Measurements from ENCODE around the gene PATJ.
"Not testable (repeated sequence)": the region's sequence is repeated elsewhere in the genome, so short reads cannot be mapped to it uniquely, and the experiment has no call there.

The PATJ gene

DNA sequence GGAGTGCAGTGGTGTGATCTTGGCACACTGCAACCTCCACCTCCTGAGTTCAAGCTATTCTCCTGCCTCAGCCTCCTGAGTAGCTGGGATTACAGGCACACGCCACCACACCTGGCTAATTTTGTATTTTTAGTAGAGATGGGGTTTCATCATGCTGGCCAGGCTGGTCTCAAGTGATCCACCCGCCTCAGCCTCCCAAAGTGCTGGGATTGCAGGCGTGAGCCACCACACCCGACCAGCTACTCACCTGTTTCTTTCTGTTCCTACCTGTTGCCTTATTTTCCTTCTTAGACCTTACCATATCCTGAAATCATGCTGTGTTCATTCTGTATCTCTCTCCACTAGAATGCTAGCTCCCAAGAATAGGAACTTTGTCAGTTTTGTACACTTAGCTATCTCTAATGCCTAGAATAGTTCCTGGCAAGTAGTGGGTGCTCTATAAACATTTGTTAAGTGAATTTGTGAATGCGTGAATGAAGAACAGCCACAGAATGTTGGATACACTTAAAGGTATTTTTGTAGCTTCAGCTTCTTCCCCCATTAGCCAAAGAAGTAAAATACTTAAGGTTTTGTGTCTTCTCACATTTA is 137.7 kb downstream of the PATJ start:
- not testable (repeated sequence) for H3K4me1 ChIP-seq (ENCODE audit: control insufficient read depth, insufficient read depth, low read length); H3K36me3 ChIP-seq (ENCODE audit: control insufficient read depth, insufficient read depth, low read length); H3K27ac ChIP-seq (ENCODE audit: low read depth, low read length); H3K9ac ChIP-seq (ENCODE audit: low read length); H3K4me3 ChIP-seq (ENCODE audit: low read length); H3K27me3 ChIP-seq (ENCODE audit: control insufficient read depth, insufficient read depth, low read length)

GRCh38 chr1:61887076-61887867 is 145.0 kb downstream of the PATJ start:
- Histone ChIP-seq H3K4me1 (ENCODE audit: control insufficient read depth, insufficient read depth, low read length) (no peaks in the 10 kb centered on the region), H3K27me3 (ENCODE audit: control insufficient read depth, insufficient read depth, low read length) (no peaks in the 10 kb centered on the region), H3K9ac (ENCODE audit: low read length) (no peak overlapping the region), H3K27ac (ENCODE audit: low read depth, low read length) (no peak overlapping the region), H3K36me3 (ENCODE audit: control insufficient read depth, insufficient read depth, low read length) (no peaks in the 10 kb centered on the region), H3K4me3 (ENCODE audit: low read length) (no peak overlapping the region)

- H3K36me3 ChIP-seq (ENCODE audit: control insufficient read depth, insufficient read depth, low read length): no peaks in the 10 kb centered on the region
- H3K9ac ChIP-seq (ENCODE audit: low read length): no peak overlapping the region
- H3K4me1 ChIP-seq (ENCODE audit: control insufficient read depth, insufficient read depth, low read length): no peaks in the 10 kb centered on the region
- H3K4me3 ChIP-seq (ENCODE audit: low read length): no peak overlapping the region
- no peaks in the 10 kb centered on the region for H3K27me3 ChIP-seq (ENCODE audit: control insufficient read depth, insufficient read depth, low read length)
- no peak overlapping the region for H3K27ac ChIP-seq (ENCODE audit: low read depth, low read length)
These were observed 145.8 kb downstream of the PATJ start for GRCh38 chr1:61887931-61888564.

DNA sequence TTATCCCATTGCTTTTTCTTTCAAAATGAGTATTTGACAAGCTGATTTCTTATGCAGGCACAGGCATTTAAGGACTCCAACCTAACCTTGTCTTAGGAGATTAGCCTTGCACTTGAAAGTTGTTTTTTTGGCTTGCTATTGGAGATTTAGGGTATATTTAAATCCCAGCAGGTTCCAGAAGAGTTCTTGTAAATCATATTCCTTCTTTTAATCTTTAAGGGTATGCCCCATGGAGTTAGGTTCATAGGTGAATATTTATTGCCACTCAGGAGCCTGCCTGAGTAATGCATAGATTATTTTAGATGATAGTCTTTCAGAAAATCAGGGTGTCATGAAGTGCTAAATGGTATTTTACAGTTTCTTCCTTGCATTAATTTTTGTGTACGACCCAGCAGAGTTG is 146.5 kb downstream of the PATJ start:
- Histone ChIP-seq H3K27ac (ENCODE audit: low read depth, low read length) (no peak overlapping the region), H3K36me3 (ENCODE audit: control insufficient read depth, insufficient read depth, low read length) (no peaks in the 10 kb centered on the region), H3K27me3 (ENCODE audit: control insufficient read depth, insufficient read depth, low read length) (no peaks in the 10 kb centered on the region), H3K4me3 (ENCODE audit: low read length) (no peak overlapping the region), H3K4me1 (ENCODE audit: control insufficient read depth, insufficient read depth, low read length) (no peaks in the 10 kb centered on the region), H3K9ac (ENCODE audit: low read length) (no peak overlapping the region)

DNA sequence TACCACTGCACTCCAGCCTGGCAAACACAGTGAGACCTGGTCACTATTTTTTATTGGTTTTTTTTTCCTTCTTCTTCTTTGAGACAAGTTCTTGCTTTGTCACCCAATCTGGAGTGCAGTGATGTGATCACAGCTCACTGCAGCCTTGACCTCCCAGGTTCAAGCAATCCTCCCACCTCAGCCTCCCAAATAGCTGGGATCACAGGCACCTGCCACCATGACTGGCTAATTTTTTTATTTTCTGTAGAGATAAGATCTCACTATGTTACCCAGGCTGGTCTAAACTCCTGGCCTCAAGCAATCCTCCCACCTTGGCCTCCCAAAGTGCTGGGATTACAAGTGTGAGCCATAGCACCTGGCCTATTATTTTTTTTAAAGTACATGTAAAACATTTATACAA is 148.2 kb downstream of the PATJ start:
- not testable (repeated sequence) for H3K9ac ChIP-seq (ENCODE audit: low read length); H3K36me3 ChIP-seq (ENCODE audit: control insufficient read depth, insufficient read depth, low read length); H3K4me3 ChIP-seq (ENCODE audit: low read length); H3K27ac ChIP-seq (ENCODE audit: low read depth, low read length); H3K27me3 ChIP-seq (ENCODE audit: control insufficient read depth, insufficient read depth, low read length); H3K4me1 ChIP-seq (ENCODE audit: control insufficient read depth, insufficient read depth, low read length)

- Histone ChIP-seq H3K4me1 (ENCODE audit: control insufficient read depth, insufficient read depth, low read length) (no peaks in the 10 kb centered on the region), H3K27me3 (ENCODE audit: control insufficient read depth, insufficient read depth, low read length) (no peaks in the 10 kb centered on the region), H3K4me3 (ENCODE audit: low read length) (no peak overlapping the region), H3K36me3 (ENCODE audit: control insufficient read depth, insufficient read depth, low read length) (no peaks in the 10 kb centered on the region), H3K9ac (ENCODE audit: low read length) (no peak overlapping the region), H3K27ac (ENCODE audit: low read depth, low read length) (no peak overlapping the region)
These were observed 150.7 kb downstream of the PATJ start for GRCh38 chr1:61892977-61893376.

DNA sequence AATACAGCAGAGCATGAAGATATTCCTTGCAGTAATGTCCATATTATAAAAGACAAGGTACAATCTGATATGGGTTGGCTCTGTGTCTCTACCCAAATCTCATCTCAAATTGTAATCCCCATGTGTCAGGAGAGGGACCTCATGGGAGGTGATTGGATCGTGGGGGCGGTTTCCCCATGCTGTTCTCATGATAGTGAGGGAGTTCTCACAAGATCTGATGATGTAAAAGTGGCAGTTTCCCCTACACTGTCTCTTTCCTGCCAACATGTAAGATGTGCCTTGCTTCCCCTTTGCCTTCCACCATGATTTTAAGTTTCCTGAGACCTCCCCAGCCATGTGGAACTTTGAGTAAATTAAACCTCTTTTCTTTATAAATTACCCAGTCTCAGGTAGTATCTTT is 152.0 kb downstream of the PATJ start:
- H3K36me3 ChIP-seq (ENCODE audit: control insufficient read depth, insufficient read depth, low read length); H3K9ac ChIP-seq (ENCODE audit: low read length); H3K4me3 ChIP-seq (ENCODE audit: low read length); H3K27ac ChIP-seq (ENCODE audit: low read depth, low read length); H3K27me3 ChIP-seq (ENCODE audit: control insufficient read depth, insufficient read depth, low read length); H3K4me1 ChIP-seq (ENCODE audit: control insufficient read depth, insufficient read depth, low read length): not testable (repeated sequence)

DNA sequence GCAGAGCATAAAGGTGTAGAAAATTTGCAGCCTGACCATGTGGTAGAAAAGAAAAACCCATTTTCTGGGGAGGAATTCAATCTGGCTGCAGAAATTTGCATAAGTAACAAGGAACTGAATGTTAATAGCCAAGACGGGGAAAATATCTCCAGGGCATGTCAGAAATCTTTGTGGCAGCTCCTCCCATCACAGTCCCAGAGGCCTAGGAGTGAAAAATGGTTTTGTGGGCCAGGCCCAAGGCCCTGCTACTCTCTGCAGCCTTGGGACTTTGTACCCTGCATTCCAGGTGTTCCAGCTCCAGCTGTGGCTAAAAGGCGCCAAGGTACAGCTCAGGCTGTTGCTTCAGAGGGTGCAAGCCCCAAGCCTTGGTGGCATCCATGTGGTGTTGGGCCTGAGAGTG is 152.9 kb downstream of the PATJ start:
- Histone ChIP-seq H3K27me3 (ENCODE audit: control insufficient read depth, insufficient read depth, low read length) (no peaks in the 10 kb centered on the region), H3K4me1 (ENCODE audit: control insufficient read depth, insufficient read depth, low read length) (no peaks in the 10 kb centered on the region), H3K36me3 (ENCODE audit: control insufficient read depth, insufficient read depth, low read length) (no peaks in the 10 kb centered on the region), H3K9ac (ENCODE audit: low read length) (no peak overlapping the region), H3K27ac (ENCODE audit: low read depth, low read length) (no peak overlapping the region), H3K4me3 (ENCODE audit: low read length) (no peak overlapping the region)

DNA sequence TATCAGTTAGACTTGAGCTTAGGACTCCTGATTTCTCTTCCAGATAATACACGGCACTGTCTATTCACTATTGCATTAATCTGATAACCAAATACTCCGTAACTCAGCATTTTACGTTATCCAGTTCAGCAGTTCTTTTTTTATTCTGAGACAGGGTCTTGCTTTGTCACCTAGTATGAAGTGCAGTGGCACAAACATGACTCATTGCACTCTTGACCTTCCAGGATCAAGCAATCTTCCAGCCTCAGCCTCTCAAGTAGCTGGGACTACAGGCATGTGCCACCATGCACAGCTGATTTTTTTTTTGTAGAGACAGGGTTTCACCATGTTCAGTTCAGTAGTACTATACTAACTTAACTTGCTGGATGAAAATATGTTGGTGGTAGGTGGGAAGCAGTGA is 156.4 kb downstream of the PATJ start:
- no peaks in the 10 kb centered on the region for H3K4me1 ChIP-seq (ENCODE audit: control insufficient read depth, insufficient read depth, low read length)
- no peaks in the 10 kb centered on the region for H3K36me3 ChIP-seq (ENCODE audit: control insufficient read depth, insufficient read depth, low read length)
- no peak overlapping the region for H3K9ac ChIP-seq (ENCODE audit: low read length)
- no peak overlapping the region for H3K4me3 ChIP-seq (ENCODE audit: low read length)
- H3K27me3 ChIP-seq (ENCODE audit: control insufficient read depth, insufficient read depth, low read length): no peaks in the 10 kb centered on the region
- no peak overlapping the region for H3K27ac ChIP-seq (ENCODE audit: low read depth, low read length)

DNA sequence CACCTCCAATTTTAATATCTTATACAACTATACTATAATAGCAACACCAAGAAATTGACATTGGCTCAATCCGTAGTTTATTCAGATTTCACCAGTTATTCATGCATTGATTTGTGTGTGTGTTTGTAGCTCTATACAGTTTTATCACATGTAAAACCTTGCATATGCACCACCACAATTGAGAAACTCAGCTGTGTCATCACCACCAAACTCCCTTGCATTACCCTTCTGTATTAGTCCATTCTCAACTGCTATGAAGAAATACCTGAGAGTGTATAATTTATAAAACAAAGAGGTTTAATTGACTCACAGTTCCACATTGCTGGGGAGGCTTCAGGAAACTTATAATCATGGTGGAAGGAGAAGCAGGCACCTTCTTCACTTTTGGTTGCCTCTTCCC is 162.1 kb downstream of the PATJ start:
- Histone ChIP-seq H3K27ac (ENCODE audit: low read depth, low read length) (no peak overlapping the region), H3K27me3 (ENCODE audit: control insufficient read depth, insufficient read depth, low read length) (no peaks in the 10 kb centered on the region), H3K4me1 (ENCODE audit: control insufficient read depth, insufficient read depth, low read length) (no peaks in the 10 kb centered on the region), H3K4me3 (ENCODE audit: low read length) (no peak overlapping the region), H3K9ac (ENCODE audit: low read length) (no peak overlapping the region), H3K36me3 (ENCODE audit: control insufficient read depth, insufficient read depth, low read length) (no peaks in the 10 kb centered on the region)

GRCh38 chr1:61907102-61907501 is 164.8 kb downstream of the PATJ start:
- H3K4me3 ChIP-seq (ENCODE audit: low read length): no peak overlapping the region
- H3K9ac ChIP-seq (ENCODE audit: low read length): no peak overlapping the region
- no peaks in the 10 kb centered on the region for H3K36me3 ChIP-seq (ENCODE audit: control insufficient read depth, insufficient read depth, low read length)
- H3K27me3 ChIP-seq (ENCODE audit: control insufficient read depth, insufficient read depth, low read length): no peaks in the 10 kb centered on the region
- no peaks in the 10 kb centered on the region for H3K4me1 ChIP-seq (ENCODE audit: control insufficient read depth, insufficient read depth, low read length)
- no peak overlapping the region for H3K27ac ChIP-seq (ENCODE audit: low read depth, low read length)

DNA sequence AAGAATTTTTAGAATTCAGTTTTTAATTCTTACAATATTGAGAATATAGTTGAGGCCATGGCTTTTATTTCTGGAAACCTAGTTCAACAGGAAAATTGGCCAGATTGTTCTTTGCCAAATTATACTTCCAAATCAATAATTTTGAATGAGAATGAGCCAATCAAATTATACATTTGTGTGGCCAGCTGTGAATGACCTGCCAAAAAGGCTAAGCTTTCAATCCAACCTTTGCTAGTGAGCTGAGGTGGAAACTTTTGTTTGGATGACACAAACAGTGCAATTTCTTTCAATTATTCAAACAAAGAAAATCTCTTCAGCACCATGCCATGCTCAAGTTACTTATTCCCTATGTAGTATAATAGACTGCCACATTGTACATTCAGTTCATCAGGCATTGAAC is 167.8 kb downstream of the PATJ start:
- Histone ChIP-seq H3K9ac (ENCODE audit: low read length) (no peak overlapping the region), H3K4me1 (ENCODE audit: control insufficient read depth, insufficient read depth, low read length) (no peaks in the 10 kb centered on the region), H3K27me3 (ENCODE audit: control insufficient read depth, insufficient read depth, low read length) (no peaks in the 10 kb centered on the region), H3K36me3 (ENCODE audit: control insufficient read depth, insufficient read depth, low read length) (no peaks in the 10 kb centered on the region), H3K27ac (ENCODE audit: low read depth, low read length) (no peak overlapping the region), H3K4me3 (ENCODE audit: low read length) (no peak overlapping the region)

All from rectal smooth muscle tissue (tissue), 1 donor.